H9 (cell line): Measurements from ENCODE around the gene CAND2. TPM values are rescaled to one million over a fixed set of nuclear protein-coding genes. Genes with fewer than 3 reads are reported as not detected.
A peak's percentile ranks its signal among the peaks of the same experiment; 100 is the strongest.

Experiments
- DNase-seq: peaks from one replicate; pipeline ENCODE4 v3.0.0-alpha.2; 2017
- H2AFZ ChIP-seq: one replicate; pipeline ENCODE4 v1.6.1; 2013; ENCODE audit warnings: mild to moderate bottlenecking, low read length, control low read depth, moderate library complexity
- H2AK5ac ChIP-seq: 2 replicates; pipeline ENCODE4 v1.6.1; 2013; ENCODE audit warnings: low read length, control low read depth, mixed read lengths; ENCODE audit not compliant: insufficient read length
- H2BK120ac ChIP-seq: one replicate; pipeline ENCODE4 v1.6.1; 2013; ENCODE audit warnings: low read depth, mild to moderate bottlenecking, low read length, control low read depth, inconsistent platforms; ENCODE audit not compliant: poor library complexity, severe bottlenecking
- H2BK12ac ChIP-seq: 2 replicates; pipeline ENCODE4 v1.6.1; 2013; ENCODE audit warnings: low read length, control low read depth, mixed read lengths, low read depth; ENCODE audit not compliant: insufficient read length
- H2BK15ac ChIP-seq: 2 replicates; pipeline ENCODE4 v1.6.1; 2013; ENCODE audit warnings: low read depth, low read length, control low read depth
- H2BK20ac ChIP-seq: one replicate; pipeline ENCODE4 v1.6.1; 2013; ENCODE audit warnings: low read depth, mild to moderate bottlenecking, low read length, control low read depth, inconsistent platforms; ENCODE audit not compliant: poor library complexity, severe bottlenecking
- H2BK5ac ChIP-seq: 2 replicates; pipeline ENCODE4 v1.6.1; 2013; ENCODE audit warnings: low read length, control low read depth, mixed read lengths; ENCODE audit not compliant: insufficient read length
- H3K14ac ChIP-seq: 2 replicates; pipeline ENCODE4 v1.6.1; 2013; ENCODE audit warnings: low read length, control low read depth; ENCODE audit not compliant: insufficient read depth
- H3K18ac ChIP-seq: 2 replicates; pipeline ENCODE4 v1.6.1; 2013; ENCODE audit warnings: low read depth, mild to moderate bottlenecking, mixed read lengths, low read length, control low read depth; ENCODE audit not compliant: insufficient read length
- H3K23ac ChIP-seq: 2 replicates; pipeline ENCODE4 v1.6.1; 2013; ENCODE audit warnings: low read length, control low read depth, mixed read lengths, low read depth; ENCODE audit not compliant: insufficient read length
- H3K23me2 ChIP-seq: 2 replicates; pipeline ENCODE4 v1.6.1; 2013; ENCODE audit warnings: low read depth, mild to moderate bottlenecking, mixed read lengths, low read length, control low read depth; ENCODE audit not compliant: insufficient read length, poor library complexity, severe bottlenecking
- H3K27ac ChIP-seq: 2 replicates; pipeline ENCODE4 v1.5.1; 2013; ENCODE audit warnings: low read length, control low read depth, mixed read lengths, low read depth; ENCODE audit not compliant: insufficient read length
- H3K27me3 ChIP-seq: 2 replicates; pipeline ENCODE4 v1.6.1; 2013; ENCODE audit warnings: low read length, control low read depth, inconsistent platforms; ENCODE audit not compliant: insufficient read depth
- H3K4ac ChIP-seq: 2 replicates; pipeline ENCODE4 v1.6.1; 2013; ENCODE audit warnings: low read depth, mild to moderate bottlenecking, control low read depth, inconsistent platforms, low read length, moderate library complexity
- H3K4me1 ChIP-seq: 2 replicates; pipeline ENCODE4 v1.6.1; 2013; ENCODE audit warnings: low read length, control low read depth, inconsistent platforms; ENCODE audit not compliant: insufficient read depth
- H3K4me2 ChIP-seq: 2 replicates; pipeline ENCODE4 v1.6.1; 2013; ENCODE audit warnings: low read length, control low read depth, mixed read lengths; ENCODE audit not compliant: insufficient read length, insufficient read depth
- H3K56ac ChIP-seq: 2 replicates; pipeline ENCODE4 v1.6.1; 2013; ENCODE audit warnings: low read depth, mild to moderate bottlenecking, mixed read lengths, low read length, control low read depth; ENCODE audit not compliant: insufficient read length
- H3K79me1 ChIP-seq: 2 replicates; pipeline ENCODE4 v1.6.1; 2013; ENCODE audit warnings: low read depth, mild to moderate bottlenecking, moderate library complexity, low read length, control low read depth, inconsistent platforms; ENCODE audit not compliant: insufficient read depth, poor library complexity, severe bottlenecking
- H3K79me2 ChIP-seq: 2 replicates; pipeline ENCODE4 v1.6.1; 2013; ENCODE audit warnings: low read length, control low read depth, inconsistent platforms; ENCODE audit not compliant: insufficient read depth
- H3K9ac ChIP-seq: 2 replicates; pipeline ENCODE4 v1.6.1; 2013; ENCODE audit warnings: low read length, control low read depth, mixed read lengths; ENCODE audit not compliant: insufficient read length; ENCODE audit errors: extremely low read depth
- H3K9me3 ChIP-seq: one replicate; pipeline ENCODE4 v1.6.1; 2013; ENCODE audit warnings: low read depth, low read length, inconsistent platforms; ENCODE audit not compliant: control insufficient read depth
- H3T11ph ChIP-seq: one replicate; pipeline ENCODE4 v1.6.1; 2013; ENCODE audit warnings: mild to moderate bottlenecking, low read length, control low read depth, inconsistent platforms
- H4K20me1 ChIP-seq: one replicate; pipeline ENCODE4 v1.6.1; 2013; ENCODE audit not compliant: control insufficient read depth, insufficient read length, insufficient read depth
- H4K5ac ChIP-seq: 2 replicates; pipeline ENCODE4 v1.6.1; 2013; ENCODE audit warnings: low read depth, mild to moderate bottlenecking, mixed read lengths, low read length, control low read depth; ENCODE audit not compliant: insufficient read length
- H4K8ac ChIP-seq: replicated peaks from 2 replicates; pipeline ENCODE4 v1.6.1; 2013; ENCODE audit warnings: low read length, control low read depth, mixed read lengths, low read depth; ENCODE audit not compliant: insufficient read length
- H4K91ac ChIP-seq: 2 replicates; pipeline ENCODE4 v1.6.1; 2013; ENCODE audit warnings: low read depth, mild to moderate bottlenecking, moderate library complexity, mixed read lengths, low read length, control low read depth; ENCODE audit not compliant: insufficient read length
- H3K27ac Mint-ChIP-seq, 3 experiments: 2 replicates in 2 of 3; 3 replicates in 1 of 3; pipeline ENCODE4 v1.8.0; 2020 to 2021; ENCODE audit warnings: mixed read lengths in 3 of 3, mild to moderate bottlenecking in 1 of 3, moderate library complexity in 1 of 3
- H3K27me3 Mint-ChIP-seq: 2 replicates; pipeline ENCODE4 v1.8.0; 2021; ENCODE audit warnings: low read depth, mild to moderate bottlenecking, moderate library complexity, mixed read lengths
- H3K36me3 Mint-ChIP-seq, 3 experiments: 2 replicates in 2 of 3; 3 replicates in 1 of 3; pipeline ENCODE4 v1.8.0; 2020 to 2021; ENCODE audit warnings: low read depth in 3 of 3, mixed read lengths in 3 of 3; ENCODE audit not compliant: insufficient read depth in 1 of 3
- H3K4me1 Mint-ChIP-seq, 2 experiments: 2 replicates each; pipeline ENCODE4 v1.8.0; 2020; ENCODE audit warnings: mixed read lengths in 2 of 2
- H3K4me3 Mint-ChIP-seq, 2 experiments: 2 replicates in 1 of 2; 3 replicates in 1 of 2; pipeline ENCODE4 v1.8.0; 2020 to 2021; ENCODE audit warnings: mild to moderate bottlenecking in 2 of 2, mixed read lengths in 2 of 2, moderate library complexity in 1 of 2
- H3K9me3 Mint-ChIP-seq, 2 experiments: 2 replicates in 1 of 2; 3 replicates in 1 of 2; pipeline ENCODE4 v1.8.0; 2020; ENCODE audit warnings: mild to moderate bottlenecking in 2 of 2, mixed read lengths in 2 of 2, moderate library complexity in 1 of 2
- WGBS: extraction: QIAGEN DNeasy Blood & Tissue Kit; methylation state at CpG from one replicate; pipeline ENCODE4 v1.1.7; 2013; ENCODE audit warnings: missing lambda C conversion rate, low lambda C conversion rate, mixed read lengths; ENCODE audit not compliant: insufficient read length; ENCODE audit errors: extremely low coverage; 5-methylcytosine and 5-hydroxymethylcytosine counted together
- total RNA-seq: library from RNA; stranded (reverse); gene quantifications from 2 replicates; pipeline ENCODE4 v1.2.1, GENCODE V29; 2021
- TF ChIP-seq, protein P1 (sequence below): fragments of 200-600 bp; sonication (generic); conservative IDR thresholded peaks from 3 replicates; pipeline ENCODE4 v1.8.0; 2021; ENCODE audit warnings: antibody characterized with exemption, mild to moderate bottlenecking

Gene CAND2
- total RNA-seq, 1 experiment from 2014 or later: 10.7 TPM

DNA sequence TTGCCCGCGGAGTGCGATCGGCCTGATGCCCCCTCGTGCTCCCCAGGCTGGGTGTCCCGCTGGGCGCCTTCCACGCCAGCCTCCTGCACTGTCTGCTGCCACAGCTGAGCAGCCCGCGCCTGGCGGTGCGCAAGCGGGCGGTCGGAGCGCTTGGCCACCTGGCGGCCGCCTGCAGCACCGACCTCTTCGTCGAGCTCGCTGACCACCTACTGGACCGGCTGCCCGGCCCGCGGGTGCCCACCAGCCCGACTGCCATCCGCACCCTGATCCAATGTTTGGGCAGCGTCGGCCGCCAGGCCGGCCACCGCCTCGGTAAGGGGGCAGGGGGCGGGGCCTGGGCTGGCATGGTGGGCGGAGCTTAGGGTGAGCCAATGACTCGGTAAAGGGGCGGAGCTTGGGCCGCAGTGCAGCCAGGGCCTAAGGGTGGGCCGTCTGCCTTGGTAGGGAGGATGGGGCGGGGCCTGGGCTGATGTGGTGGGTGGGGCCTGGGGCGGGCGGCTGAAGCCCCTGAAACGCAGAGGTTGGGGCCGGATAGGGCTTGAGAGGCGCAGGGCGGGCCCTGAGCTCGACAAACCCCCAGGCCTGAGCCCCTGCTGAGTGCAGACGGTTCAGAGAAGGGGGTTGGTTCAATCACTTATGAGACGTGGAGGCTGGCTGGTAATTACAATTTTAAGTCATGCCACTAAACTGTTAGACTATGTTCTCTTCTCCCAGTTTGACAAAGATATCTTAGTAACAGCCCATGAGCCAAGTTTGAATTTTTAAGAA is 13.7 kb downstream of the CAND2 start:
- Histone ChIP-seq H2BK5ac (no peak overlapping the region), H3K9ac (no peak overlapping the region), H2BK15ac (no peak overlapping the region), H2AK5ac (no peak overlapping the region), H4K8ac (no peak overlapping the region), H2BK12ac (no peak overlapping the region), H4K5ac (no peak overlapping the region), H3T11ph (no peak overlapping the region), H3K79me1 (no peaks in the 10 kb centered on the region), H2BK120ac (no peak overlapping the region), H3K4me1 (no peaks in the 10 kb centered on the region), H4K20me1 (no peaks in the 10 kb centered on the region), H3K18ac (no peak overlapping the region), H3K14ac (no peak overlapping the region), H3K4ac (no peak overlapping the region), H3K4me2 (peak overlapping the region; percentile 46), H3K56ac (no peak overlapping the region), H3K79me2 (no peaks in the 10 kb centered on the region), H2BK20ac (no peak overlapping the region), H3K27me3 (no peaks in the 10 kb centered on the region), H4K91ac (no peak overlapping the region), H2AFZ (no peak overlapping the region), H3K27ac (no peak overlapping the region), H3K9me3 (no peaks in the 10 kb centered on the region), H3K23me2 (peaks cover 4% of the 10 kb centered on the region), H3K23ac (no peak overlapping the region)
- peaks cover 0 to 9% (median 4%) of the 10 kb centered on the region in 3 experiments; a peak in 6 of 7 replicates for H3K36me3 Mint-ChIP-seq
- peaks cover 1% of the 10 kb centered on the region; the same call in 1 of the 2 replicates for H3K27me3 Mint-ChIP-seq
- peak overlapping the region in 1 of 3 experiments; percentile 35; a peak in 1 of 7 replicates for H3K27ac Mint-ChIP-seq
- TF ChIP-seq, protein P1, sequence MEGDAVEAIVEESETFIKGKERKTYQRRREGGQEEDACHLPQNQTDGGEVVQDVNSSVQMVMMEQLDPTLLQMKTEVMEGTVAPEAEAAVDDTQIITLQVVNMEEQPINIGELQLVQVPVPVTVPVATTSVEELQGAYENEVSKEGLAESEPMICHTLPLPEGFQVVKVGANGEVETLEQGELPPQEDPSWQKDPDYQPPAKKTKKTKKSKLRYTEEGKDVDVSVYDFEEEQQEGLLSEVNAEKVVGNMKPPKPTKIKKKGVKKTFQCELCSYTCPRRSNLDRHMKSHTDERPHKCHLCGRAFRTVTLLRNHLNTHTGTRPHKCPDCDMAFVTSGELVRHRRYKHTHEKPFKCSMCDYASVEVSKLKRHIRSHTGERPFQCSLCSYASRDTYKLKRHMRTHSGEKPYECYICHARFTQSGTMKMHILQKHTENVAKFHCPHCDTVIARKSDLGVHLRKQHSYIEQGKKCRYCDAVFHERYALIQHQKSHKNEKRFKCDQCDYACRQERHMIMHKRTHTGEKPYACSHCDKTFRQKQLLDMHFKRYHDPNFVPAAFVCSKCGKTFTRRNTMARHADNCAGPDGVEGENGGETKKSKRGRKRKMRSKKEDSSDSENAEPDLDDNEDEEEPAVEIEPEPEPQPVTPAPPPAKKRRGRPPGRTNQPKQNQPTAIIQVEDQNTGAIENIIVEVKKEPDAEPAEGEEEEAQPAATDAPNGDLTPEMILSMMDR: peak; percentile 83
- peak overlapping the region; percentile 47 to 76 for H3K4me3 Mint-ChIP-seq
- peak; percentile 97 for DNase-seq
- no CpG with 5 or more reads among the region's 50 CpGs for WGBS
- H3K4me1 Mint-ChIP-seq: peaks cover 16 to 22% of the 10 kb centered on the region in 2 experiments
- no peaks in the 10 kb centered on the region for H3K9me3 Mint-ChIP-seq
